ENCODE results near the gene CRAMP1. TPM values are rescaled to one million over a fixed set of nuclear protein-coding genes. Genes with fewer than 3 reads are reported as not detected.

CRAMP1 gene
- polyA plus RNA-seq, 1 of the 3 experiments (the other 2 are of a cell fraction), result 9.5 TPM

DNA sequence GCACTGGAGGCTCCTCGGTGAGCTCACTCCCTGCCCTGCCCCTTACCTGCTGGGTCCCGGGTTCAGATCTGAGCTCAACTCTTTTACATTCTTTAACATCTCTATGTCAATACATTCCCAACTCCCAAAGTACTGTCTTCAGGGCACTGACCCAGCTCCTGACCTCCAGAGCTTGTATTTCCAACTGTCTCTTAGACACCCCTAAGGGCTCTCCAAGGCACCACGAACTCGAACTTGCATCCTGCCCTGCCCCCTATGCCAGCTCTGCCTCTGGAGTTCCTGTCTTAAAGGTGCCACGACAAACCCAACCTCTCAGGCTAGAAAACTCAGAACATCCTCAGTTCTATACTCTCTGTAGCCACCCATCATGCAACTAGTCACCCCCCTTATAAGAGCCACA is 38.9 kb upstream of the CRAMP1 start:
- Histone ChIP-seq H3K4me1 (ENCODE audit: control insufficient read depth in 1 of 2, insufficient read depth in 2 of 2, low read depth in 1 of 2, low read length in 1 of 2) (no peaks in the 10 kb centered on the region), H3K9ac (no peak overlapping the region), H4K20me1 (ENCODE audit: insufficient read depth) (no peaks in the 10 kb centered on the region), H3F3A (replicated peaks; ENCODE audit: insufficient read depth) (no peaks in the 10 kb centered on the region), H3K9me2 (no peaks in the 10 kb centered on the region), H3K27ac (ENCODE audit: low read depth in 2 of 2, low read length in 1 of 2) (no peak overlapping the region), H3K27me3 (ENCODE audit: insufficient read depth) (no peaks in the 10 kb centered on the region), H3K36me3 (replicated peaks in 1 of 2; ENCODE audit: control insufficient read depth in 1 of 2, insufficient read depth in 2 of 2, low read length in 1 of 2) (peaks cover 0 to 9% of the 10 kb centered on the region in 2 experiments), H3K79me2 (ENCODE audit: insufficient read depth) (no peaks in the 10 kb centered on the region), H3K9me3 (no peaks in the 10 kb centered on the region), H3K4me3 (ENCODE audit: low read depth in 2 of 2, low read length in 1 of 2) (no peak overlapping the region), H2AFZ (ENCODE audit: low read depth) (no peak overlapping the region), H3K4me2 (no peak overlapping the region)
- POLR2A ChIA-PET, result no interaction called here
- CTCF ChIA-PET, result interaction anchor here (0.6 kb wide), 1 partner anchor 151 kb away, joined by 3 read pairs; no protein-coding TSS in a partner anchor
- 90% methylated on average over 5 of the region's 5 CpGs for WGBS (ENCODE audit: low lambda C conversion rate)
- DNase-seq, result no peak
- no peak for TF ChIP-seq GABPA (IDR thresholded peaks at IDR 0.05; ENCODE audit: low read depth)
- no peak for TF ChIP-seq FOXJ3 (CRISPR knock-in tag; IDR thresholded peaks at IDR 0.05)
- TF ChIP-seq, protein P1, sequence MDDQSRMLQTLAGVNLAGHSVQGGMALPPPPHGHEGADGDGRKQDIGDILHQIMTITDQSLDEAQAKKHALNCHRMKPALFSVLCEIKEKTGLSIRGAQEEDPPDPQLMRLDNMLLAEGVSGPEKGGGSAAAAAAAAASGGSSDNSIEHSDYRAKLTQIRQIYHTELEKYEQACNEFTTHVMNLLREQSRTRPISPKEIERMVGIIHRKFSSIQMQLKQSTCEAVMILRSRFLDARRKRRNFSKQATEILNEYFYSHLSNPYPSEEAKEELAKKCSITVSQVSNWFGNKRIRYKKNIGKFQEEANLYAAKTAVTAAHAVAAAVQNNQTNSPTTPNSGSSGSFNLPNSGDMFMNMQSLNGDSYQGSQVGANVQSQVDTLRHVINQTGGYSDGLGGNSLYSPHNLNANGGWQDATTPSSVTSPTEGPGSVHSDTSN (IDR thresholded peaks at IDR 0.05), result no peak
- no peak for TF ChIP-seq EP300 (IDR thresholded peaks at IDR 0.05; ENCODE audit: borderline replicate concordance in 1 of 2, low read depth in 1 of 2, low read length in 1 of 2)
- TF ChIP-seq, protein P2, sequence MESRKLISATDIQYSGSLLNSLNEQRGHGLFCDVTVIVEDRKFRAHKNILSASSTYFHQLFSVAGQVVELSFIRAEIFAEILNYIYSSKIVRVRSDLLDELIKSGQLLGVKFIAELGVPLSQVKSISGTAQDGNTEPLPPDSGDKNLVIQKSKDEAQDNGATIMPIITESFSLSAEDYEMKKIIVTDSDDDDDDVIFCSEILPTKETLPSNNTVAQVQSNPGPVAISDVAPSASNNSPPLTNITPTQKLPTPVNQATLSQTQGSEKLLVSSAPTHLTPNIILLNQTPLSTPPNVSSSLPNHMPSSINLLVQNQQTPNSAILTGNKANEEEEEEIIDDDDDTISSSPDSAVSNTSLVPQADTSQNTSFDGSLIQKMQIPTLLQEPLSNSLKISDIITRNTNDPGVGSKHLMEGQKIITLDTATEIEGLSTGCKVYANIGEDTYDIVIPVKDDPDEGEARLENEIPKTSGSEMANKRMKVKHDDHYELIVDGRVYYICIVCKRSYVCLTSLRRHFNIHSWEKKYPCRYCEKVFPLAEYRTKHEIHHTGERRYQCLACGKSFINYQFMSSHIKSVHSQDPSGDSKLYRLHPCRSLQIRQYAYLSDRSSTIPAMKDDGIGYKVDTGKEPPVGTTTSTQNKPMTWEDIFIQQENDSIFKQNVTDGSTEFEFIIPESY (IDR thresholded peaks at IDR 0.05; ENCODE audit: borderline replicate concordance, low read depth), result no peak
- TF ChIP-seq, protein P3, sequence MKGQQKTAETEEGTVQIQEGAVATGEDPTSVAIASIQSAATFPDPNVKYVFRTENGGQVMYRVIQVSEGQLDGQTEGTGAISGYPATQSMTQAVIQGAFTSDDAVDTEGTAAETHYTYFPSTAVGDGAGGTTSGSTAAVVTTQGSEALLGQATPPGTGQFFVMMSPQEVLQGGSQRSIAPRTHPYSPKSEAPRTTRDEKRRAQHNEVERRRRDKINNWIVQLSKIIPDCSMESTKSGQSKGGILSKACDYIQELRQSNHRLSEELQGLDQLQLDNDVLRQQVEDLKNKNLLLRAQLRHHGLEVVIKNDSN (IDR thresholded peaks at IDR 0.05; ENCODE audit: borderline replicate concordance, low read depth), result no peak
- no peak for TF ChIP-seq MEF2A (IDR thresholded peaks at IDR 0.05; ENCODE audit: borderline replicate concordance, low read depth)
- TF ChIP-seq CHD2 (IDR thresholded peaks at IDR 0.05; ENCODE audit: low read length, partially characterized antibody), result no peak
- TF ChIP-seq YY1 (IDR thresholded peaks at IDR 0.05; ENCODE audit: low read depth), result no peak
- TF ChIP-seq RFX5 (IDR thresholded peaks at IDR 0.05; ENCODE audit: low read length), result no peak
- TF ChIP-seq SIN3A (IDR thresholded peaks at IDR 0.05; ENCODE audit: borderline replicate concordance, low read depth, low read length), result no peak
- TF ChIP-seq FOSL2 (IDR thresholded peaks at IDR 0.05; ENCODE audit: borderline replicate concordance, low read depth), result no peak
- TF ChIP-seq TAF1 (IDR thresholded peaks at IDR 0.05; ENCODE audit: borderline replicate concordance, low read depth, low read length), result no peak
- no peak for TF ChIP-seq RCOR1 (IDR thresholded peaks at IDR 0.05; ENCODE audit: low read length)

DNA sequence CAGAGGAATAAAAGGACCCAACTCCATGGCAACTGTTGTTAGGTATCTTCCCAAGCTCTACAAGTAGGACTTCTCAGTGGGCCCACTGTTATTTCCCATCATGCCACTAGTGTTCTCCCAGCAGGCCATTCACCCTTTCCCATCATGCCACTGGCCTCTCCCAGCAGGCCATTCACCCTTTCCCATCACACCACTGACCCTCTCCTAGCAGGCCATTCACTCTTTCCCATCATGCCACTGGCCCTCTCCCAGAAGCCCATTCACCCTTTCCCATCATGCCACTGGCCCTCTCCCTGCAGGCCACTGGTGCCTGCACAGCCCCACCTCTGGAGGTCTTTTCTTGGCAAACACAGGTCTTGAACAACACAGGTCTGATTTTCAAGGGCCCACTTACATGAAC is 36.6 kb upstream of the CRAMP1 start:
- Histone ChIP-seq H2AFZ (ENCODE audit: low read depth) (no peak overlapping the region), H3K27ac (ENCODE audit: low read depth in 2 of 2, low read length in 1 of 2) (no peak overlapping the region), H3K36me3 (replicated peaks in 1 of 2; ENCODE audit: control insufficient read depth in 1 of 2, insufficient read depth in 2 of 2, low read length in 1 of 2) (peaks cover 5 to 16% of the 10 kb centered on the region in 2 experiments), H3F3A (replicated peaks; ENCODE audit: insufficient read depth) (no peaks in the 10 kb centered on the region), H3K4me2 (no peak overlapping the region), H3K4me3 (ENCODE audit: low read depth in 2 of 2, low read length in 1 of 2) (no peak overlapping the region), H3K9me2 (no peaks in the 10 kb centered on the region), H3K9ac (no peak overlapping the region), H4K20me1 (ENCODE audit: insufficient read depth) (no peaks in the 10 kb centered on the region), H3K79me2 (ENCODE audit: insufficient read depth) (no peaks in the 10 kb centered on the region), H3K9me3 (no peaks in the 10 kb centered on the region), H3K4me1 (ENCODE audit: control insufficient read depth in 1 of 2, insufficient read depth in 2 of 2, low read depth in 1 of 2, low read length in 1 of 2) (no peaks in the 10 kb centered on the region), H3K27me3 (ENCODE audit: insufficient read depth) (no peaks in the 10 kb centered on the region)
- DNase-seq, result no peak
- POLR2A ChIA-PET, result no interaction called here
- CTCF ChIA-PET, result interaction anchor here (1.5 kb wide), 1 partner anchor 9 kb away, joined by 5 read pairs; no protein-coding TSS in a partner anchor
- TF ChIP-seq, protein P4, sequence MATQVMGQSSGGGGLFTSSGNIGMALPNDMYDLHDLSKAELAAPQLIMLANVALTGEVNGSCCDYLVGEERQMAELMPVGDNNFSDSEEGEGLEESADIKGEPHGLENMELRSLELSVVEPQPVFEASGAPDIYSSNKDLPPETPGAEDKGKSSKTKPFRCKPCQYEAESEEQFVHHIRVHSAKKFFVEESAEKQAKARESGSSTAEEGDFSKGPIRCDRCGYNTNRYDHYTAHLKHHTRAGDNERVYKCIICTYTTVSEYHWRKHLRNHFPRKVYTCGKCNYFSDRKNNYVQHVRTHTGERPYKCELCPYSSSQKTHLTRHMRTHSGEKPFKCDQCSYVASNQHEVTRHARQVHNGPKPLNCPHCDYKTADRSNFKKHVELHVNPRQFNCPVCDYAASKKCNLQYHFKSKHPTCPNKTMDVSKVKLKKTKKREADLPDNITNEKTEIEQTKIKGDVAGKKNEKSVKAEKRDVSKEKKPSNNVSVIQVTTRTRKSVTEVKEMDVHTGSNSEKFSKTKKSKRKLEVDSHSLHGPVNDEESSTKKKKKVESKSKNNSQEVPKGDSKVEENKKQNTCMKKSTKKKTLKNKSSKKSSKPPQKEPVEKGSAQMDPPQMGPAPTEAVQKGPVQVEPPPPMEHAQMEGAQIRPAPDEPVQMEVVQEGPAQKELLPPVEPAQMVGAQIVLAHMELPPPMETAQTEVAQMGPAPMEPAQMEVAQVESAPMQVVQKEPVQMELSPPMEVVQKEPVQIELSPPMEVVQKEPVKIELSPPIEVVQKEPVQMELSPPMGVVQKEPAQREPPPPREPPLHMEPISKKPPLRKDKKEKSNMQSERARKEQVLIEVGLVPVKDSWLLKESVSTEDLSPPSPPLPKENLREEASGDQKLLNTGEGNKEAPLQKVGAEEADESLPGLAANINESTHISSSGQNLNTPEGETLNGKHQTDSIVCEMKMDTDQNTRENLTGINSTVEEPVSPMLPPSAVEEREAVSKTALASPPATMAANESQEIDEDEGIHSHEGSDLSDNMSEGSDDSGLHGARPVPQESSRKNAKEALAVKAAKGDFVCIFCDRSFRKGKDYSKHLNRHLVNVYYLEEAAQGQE (IDR thresholded peaks at IDR 0.05; ENCODE audit: low read depth, low read length), result no peak
- TF ChIP-seq CHD2 (IDR thresholded peaks at IDR 0.05; ENCODE audit: low read length, partially characterized antibody) (no peak), TEAD4 (IDR thresholded peaks at IDR 0.05; ENCODE audit: borderline replicate concordance, insufficient read depth) (no peak), SMC3 (IDR thresholded peaks at IDR 0.05; ENCODE audit: low read depth, low read length) (no peak), EZH2phosphoT487 (IDR thresholded peaks at IDR 0.05; ENCODE audit: borderline replicate concordance, low read depth) (no peak), YY1 (IDR thresholded peaks at IDR 0.05; ENCODE audit: low read depth) (no peak), NFIC (IDR thresholded peaks at IDR 0.05; ENCODE audit: borderline replicate concordance) (no peak)

All from SK-N-SH (cell line).